ENCODE measurements around the gene MALL.
A peak's percentile ranks its signal among the peaks of the same experiment; 100 is the strongest.
"Not testable (repeated sequence)": the region's sequence is repeated elsewhere in the genome, so short reads cannot be mapped to it uniquely, and the experiment has no call there.

MALL gene

GRCh38 chr2:110126906-110127305 lies 11.3 kb upstream of the MALL start:
- Histone ChIP-seq H3K4me1 (ENCODE audit: insufficient read depth, low read length) (no peaks in the 10 kb centered on the region), H3K9me3 (ENCODE audit: control insufficient read depth, insufficient read depth, low read length) (no peaks in the 10 kb centered on the region), H3K9ac (ENCODE audit: low read depth, low read length) (no peak overlapping the region), H3K36me3 (ENCODE audit: insufficient read depth, low read length) (no peaks in the 10 kb centered on the region)

- H3K9ac ChIP-seq (ENCODE audit: low read depth, low read length), result no peak overlapping the region
- no peaks in the 10 kb centered on the region for H3K36me3 ChIP-seq (ENCODE audit: insufficient read depth, low read length)
- H3K4me1 ChIP-seq (ENCODE audit: insufficient read depth, low read length), result no peaks in the 10 kb centered on the region
Observed at GRCh38 chr2:110126086-110126773, 10.6 kb upstream of the MALL start.

GRCh38 chr2:110124939-110125691 lies 9.5 kb upstream of the MALL start:
- Histone ChIP-seq H3K9ac (ENCODE audit: low read depth, low read length) (no peak overlapping the region), H3K36me3 (ENCODE audit: insufficient read depth, low read length) (no peaks in the 10 kb centered on the region), H3K4me1 (ENCODE audit: insufficient read depth, low read length) (no peaks in the 10 kb centered on the region), H3K9me3 (ENCODE audit: control insufficient read depth, insufficient read depth, low read length) (no peaks in the 10 kb centered on the region)

More at GRCh38 chr2:110126086-110126773, 10.6 kb upstream of the MALL start:
- H3K9me3 ChIP-seq (ENCODE audit: control insufficient read depth, insufficient read depth, low read length), result no peaks in the 10 kb centered on the region

- Histone ChIP-seq H3K9me3 (ENCODE audit: control insufficient read depth, insufficient read depth, low read length) (no peaks in the 10 kb centered on the region), H3K9ac (ENCODE audit: low read depth, low read length) (no peak overlapping the region), H3K36me3 (ENCODE audit: insufficient read depth, low read length) (no peaks in the 10 kb centered on the region), H3K4me1 (ENCODE audit: insufficient read depth, low read length) (no peaks in the 10 kb centered on the region)
Observed at GRCh38 chr2:110124038-110124825, 8.6 kb upstream of the MALL start.

- no peaks in the 10 kb centered on the region for H3K9me3 ChIP-seq (ENCODE audit: control insufficient read depth, insufficient read depth, low read length)
- no peaks in the 10 kb centered on the region for H3K4me1 ChIP-seq (ENCODE audit: insufficient read depth, low read length)
- no peaks in the 10 kb centered on the region for H3K36me3 ChIP-seq (ENCODE audit: insufficient read depth, low read length)
- no peak overlapping the region for H3K9ac ChIP-seq (ENCODE audit: low read depth, low read length)
Observed at GRCh38 chr2:110121592-110121991, 6.0 kb upstream of the MALL start.

GRCh38 chr2:110121052-110121334 lies 5.4 kb upstream of the MALL start:
- no peak overlapping the region for H3K9ac ChIP-seq (ENCODE audit: low read depth, low read length)
- no peaks in the 10 kb centered on the region for H3K36me3 ChIP-seq (ENCODE audit: insufficient read depth, low read length)
- H3K4me1 ChIP-seq (ENCODE audit: insufficient read depth, low read length), result no peaks in the 10 kb centered on the region
- H3K9me3 ChIP-seq (ENCODE audit: control insufficient read depth, insufficient read depth, low read length), result no peaks in the 10 kb centered on the region

- H3K4me1 ChIP-seq (ENCODE audit: insufficient read depth, low read length), result no peaks in the 10 kb centered on the region
- no peaks in the 10 kb centered on the region for H3K36me3 ChIP-seq (ENCODE audit: insufficient read depth, low read length)
- no peak overlapping the region for H3K9ac ChIP-seq (ENCODE audit: low read depth, low read length)
- no peaks in the 10 kb centered on the region for H3K9me3 ChIP-seq (ENCODE audit: control insufficient read depth, insufficient read depth, low read length)
Observed at GRCh38 chr2:110120171-110121051, 4.8 kb upstream of the MALL start.

GRCh38 chr2:110116033-110116710 lies 550 bp upstream of the MALL start:
- H3K9me3 ChIP-seq (ENCODE audit: control insufficient read depth, insufficient read depth, low read length), result no peaks in the 10 kb centered on the region
- peak overlapping the region; percentile 60; the same call in 1 of the 2 replicates for H3K9ac ChIP-seq (ENCODE audit: low read depth, low read length)
- H3K36me3 ChIP-seq (ENCODE audit: insufficient read depth, low read length), result no peaks in the 10 kb centered on the region
- H3K4me1 ChIP-seq (ENCODE audit: insufficient read depth, low read length), result no peaks in the 10 kb centered on the region

GRCh38 chr2:110114831-110115255 lies 779 bp downstream of the MALL start:
- H3K36me3 ChIP-seq (ENCODE audit: insufficient read depth, low read length), result no peaks in the 10 kb centered on the region
- H3K9me3 ChIP-seq (ENCODE audit: control insufficient read depth, insufficient read depth, low read length), result no peaks in the 10 kb centered on the region
- H3K4me1 ChIP-seq (ENCODE audit: insufficient read depth, low read length), result no peaks in the 10 kb centered on the region
- peak overlapping the region; percentile 60; the same call in 1 of the 2 replicates for H3K9ac ChIP-seq (ENCODE audit: low read depth, low read length)

GRCh38 chr2:110113961-110114591 lies 1.5 kb downstream of the MALL start:
- no peaks in the 10 kb centered on the region for H3K4me1 ChIP-seq (ENCODE audit: insufficient read depth, low read length)
- no peaks in the 10 kb centered on the region for H3K36me3 ChIP-seq (ENCODE audit: insufficient read depth, low read length)
- H3K9me3 ChIP-seq (ENCODE audit: control insufficient read depth, insufficient read depth, low read length), result no peaks in the 10 kb centered on the region
- H3K9ac ChIP-seq (ENCODE audit: low read depth, low read length), result no peak overlapping the region

GRCh38 chr2:110108291-110108690 lies 7.3 kb downstream of the MALL start:
- not testable (repeated sequence) for H3K9me3 ChIP-seq (ENCODE audit: control insufficient read depth, insufficient read depth, low read length); H3K36me3 ChIP-seq (ENCODE audit: insufficient read depth, low read length); H3K4me1 ChIP-seq (ENCODE audit: insufficient read depth, low read length); H3K9ac ChIP-seq (ENCODE audit: low read depth, low read length)

GRCh38 chr2:110107092-110108079 lies 8.2 kb downstream of the MALL start:
- no peak overlapping the region for H3K9ac ChIP-seq (ENCODE audit: low read depth, low read length)
- H3K36me3 ChIP-seq (ENCODE audit: insufficient read depth, low read length), result no peaks in the 10 kb centered on the region
- no peaks in the 10 kb centered on the region for H3K9me3 ChIP-seq (ENCODE audit: control insufficient read depth, insufficient read depth, low read length)
- H3K4me1 ChIP-seq (ENCODE audit: insufficient read depth, low read length), result peaks cover under 1% of the 10 kb centered on the region; the same call in 1 of the 2 replicates

Data from ES-I3 (cell line).